Fibroblast of villous mesenchyme (primary cell): ENCODE results near the gene UVSSA. TPM values are rescaled to one million over a fixed set of nuclear protein-coding genes. Genes with fewer than 3 reads are reported as not detected.

Experiments used
- DNase-seq: peaks from one replicate; pipeline ENCODE4 v3.0.0-alpha.2; 2010; ENCODE audit warnings: low read depth
- H3K4me3 ChIP-seq: 2 replicates; pipeline ENCODE4 v1.5.1; 2011; ENCODE audit warnings: low read depth, mild to moderate bottlenecking, low read length
- CTCF ChIP-seq: IDR thresholded peaks from 2 replicates; pipeline ENCODE4 v1.5.1; 2012; ENCODE audit warnings: low read depth, mild to moderate bottlenecking, low read length; ENCODE audit not compliant: insufficient read depth
- total RNA-seq: library from RNA; depleted of rRNA; stranded (reverse); fragments of >200 nt; gene quantifications from 2 replicates; pipeline ENCODE4 v1.2.3, GENCODE V29; 2012

Gene UVSSA
- total RNA-seq, 1 donor: 10.8 TPM

GRCh38 chr4:1302159-1302558 is 44.8 kb upstream of the UVSSA start:
- DNase-seq: no peak
- no peak overlapping the region for H3K4me3 ChIP-seq
- TF ChIP-seq CTCF: no peak

GRCh38 chr4:1305261-1305711 is 41.7 kb upstream of the UVSSA start:
- TF ChIP-seq CTCF: no peak
- no peak for DNase-seq
- H3K4me3 ChIP-seq: no peak overlapping the region

DNA sequence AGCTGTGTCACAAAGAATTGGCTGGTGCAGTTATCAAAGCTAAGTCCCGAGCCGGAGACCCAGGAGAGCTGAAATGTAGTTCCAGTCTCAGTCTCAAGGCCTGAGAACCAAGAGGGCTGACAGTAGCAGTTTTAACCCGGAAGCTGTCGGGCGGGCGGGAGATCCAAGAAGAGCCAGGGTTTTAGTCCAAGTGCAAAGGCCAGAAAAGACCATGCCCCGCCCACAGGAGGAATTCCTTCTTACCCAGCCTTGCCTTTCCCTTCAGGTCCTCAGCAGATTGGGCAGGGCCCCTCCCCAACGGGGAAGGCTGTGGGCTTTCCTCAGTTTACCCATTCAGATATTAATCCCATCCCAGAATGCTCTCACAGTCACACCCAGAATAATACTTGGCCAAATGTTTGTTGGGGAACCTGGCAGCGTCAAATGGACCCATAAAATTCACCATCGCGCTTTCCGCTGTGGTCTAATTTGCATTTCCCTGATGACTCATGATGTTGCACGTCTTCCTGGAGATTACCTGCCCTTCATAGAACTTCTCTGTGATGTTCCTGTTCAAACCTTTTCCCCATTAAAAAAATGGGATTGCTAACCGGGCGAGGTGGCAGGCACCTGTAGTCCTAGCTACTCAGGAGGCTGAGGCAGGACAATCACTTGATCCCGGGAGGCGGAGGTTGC is 41.1 kb upstream of the UVSSA start:
- TF ChIP-seq CTCF: no peak
- H3K4me3 ChIP-seq: no peak overlapping the region
- DNase-seq: no peak

- no peak for DNase-seq
- TF ChIP-seq CTCF: no peak
- H3K4me3 ChIP-seq: no peak overlapping the region
These were observed 38.9 kb upstream of the UVSSA start for GRCh38 chr4:1307951-1308735.

DNA sequence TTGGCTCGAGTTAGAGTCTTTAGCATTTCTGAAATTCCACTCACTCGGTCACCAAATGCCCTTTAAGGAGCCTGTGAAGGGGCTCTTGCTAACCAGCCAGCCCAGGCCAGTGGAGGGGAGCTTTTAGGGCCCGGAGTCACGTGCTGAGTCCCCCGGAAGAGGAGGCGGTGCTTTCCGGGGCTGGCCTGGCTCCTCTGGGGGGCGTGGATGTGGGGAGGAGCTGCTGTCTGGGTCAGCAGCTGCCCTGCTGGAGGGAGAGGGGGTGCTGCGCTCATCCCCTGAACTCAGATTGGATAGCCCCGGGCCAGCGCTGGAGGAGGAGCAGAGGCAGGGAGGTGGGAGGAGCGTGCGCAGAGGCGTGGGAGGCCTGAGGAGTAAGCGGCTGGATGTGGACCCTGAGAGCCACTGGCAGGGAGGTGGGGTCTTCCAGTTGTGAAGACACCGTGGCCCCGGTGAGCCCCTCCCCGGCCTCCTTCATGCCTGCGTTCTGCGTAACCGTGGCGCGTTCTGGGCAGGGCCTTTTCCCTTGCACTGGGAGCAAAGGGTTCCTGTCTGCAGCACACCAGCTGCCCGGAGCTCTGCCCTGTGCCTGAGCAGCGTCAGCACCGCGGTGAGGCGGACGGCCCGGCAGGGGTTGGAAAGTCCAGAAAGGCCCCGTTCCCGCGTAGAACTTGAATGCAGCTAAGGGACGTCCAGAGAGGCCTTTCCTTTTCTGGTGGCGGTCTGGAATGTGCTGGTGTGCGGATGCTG is 37.6 kb upstream of the UVSSA start:
- H3K4me3 ChIP-seq: peak overlapping the region; percentile 61
- no peak for TF ChIP-seq CTCF
- peak; percentile 96 for DNase-seq

GRCh38 chr4:1310031-1310795 is 36.8 kb upstream of the UVSSA start:
- TF ChIP-seq CTCF: no peak
- DNase-seq: no peak
- H3K4me3 ChIP-seq: peak overlapping the region; percentile 61
